HepG2 (cell line): ENCODE results near the gene HECTD1. TPM values are rescaled to one million over a fixed set of nuclear protein-coding genes. Genes with fewer than 3 reads are reported as not detected.

Experiments
- DBP ChIP-seq: sonication (generic); formaldehyde crosslinking; IDR thresholded peaks from 2 replicates; pipeline ENCODE4 v1.4.0; 2020; ENCODE audit warnings: missing genetic modification reagents; ENCODE audit errors: not compliant biosample characterization
- FOXM1 ChIP-seq: sonication (generic); formaldehyde crosslinking; IDR thresholded peaks from 2 replicates; pipeline ENCODE4 v1.5.0; 2020; ENCODE audit warnings: missing genetic modification reagents
- GRHL1 ChIP-seq: sonication (generic); formaldehyde crosslinking; conservative IDR thresholded peaks from 2 replicates; pipeline ENCODE4 v1.8.0; 2022; ENCODE audit warnings: missing genetic modification reagents
- HIC2 ChIP-seq: sonication (generic); formaldehyde crosslinking; IDR thresholded peaks from 2 replicates; pipeline ENCODE4 v1.9.0; 2022; ENCODE audit warnings: low read depth, missing genetic modification reagents
- HNRNPL ChIP-seq: fragments of 200-400 bp; formaldehyde crosslinking; IDR thresholded peaks from 2 replicates; pipeline ENCODE4 v1.6.1; 2017; ENCODE audit warnings: mild to moderate bottlenecking, low read depth, low read length
- KDM1A ChIP-seq: IDR thresholded peaks from 2 replicates; pipeline ENCODE4 v1.6.1; 2016; ENCODE audit warnings: missing compliant biosample characterization
- KMT2A ChIP-seq: sonication (generic); formaldehyde crosslinking; IDR thresholded peaks from 2 replicates; pipeline ENCODE4 v1.4.0; 2020; ENCODE audit warnings: missing genetic modification reagents
- MYNN ChIP-seq: sonication (generic); formaldehyde crosslinking; IDR thresholded peaks from 2 replicates; pipeline ENCODE4 v1.4.0; 2020; ENCODE audit warnings: mild to moderate bottlenecking, low read depth, missing genetic modification reagents
- RBFOX2 ChIP-seq: fragments of 200-400 bp; formaldehyde crosslinking; IDR thresholded peaks from 2 replicates; pipeline ENCODE4 v1.6.1; 2017; ENCODE audit warnings: low read depth, mild to moderate bottlenecking, low read length
- RCOR2 ChIP-seq: IDR thresholded peaks from 2 replicates; pipeline ENCODE4 v1.6.1; 2016; ENCODE audit warnings: missing biosample characterization, missing genetic modification reagents
- ZBTB10 ChIP-seq: sonication (generic); formaldehyde crosslinking; IDR thresholded peaks from 2 replicates; pipeline ENCODE4 v1.4.0; 2020; ENCODE audit warnings: missing genetic modification reagents, borderline replicate concordance
- ZNF44 ChIP-seq: sonication (generic); formaldehyde crosslinking; IDR thresholded peaks from 2 replicates; pipeline ENCODE4 v1.5.1; 2020; ENCODE audit warnings: mild to moderate bottlenecking, missing genetic modification reagents
- ZNF510 ChIP-seq: sonication (generic); formaldehyde crosslinking; IDR thresholded peaks from 2 replicates; pipeline ENCODE4 v1.4.0; 2020; ENCODE audit warnings: low read depth, mild to moderate bottlenecking, missing genetic modification reagents
- ZNF883 ChIP-seq: sonication (generic); formaldehyde crosslinking; IDR thresholded peaks from 2 replicates; pipeline ENCODE4 v1.5.1; 2020; ENCODE audit warnings: mild to moderate bottlenecking, missing genetic modification reagents; ENCODE audit errors: not compliant biosample characterization
- polyA plus RNA-seq, 8 experiments: library from polyadenylated mRNA; depleted of rRNA in 3 of 8; stranded (reverse) in 7 of 8; unstranded in 1 of 8; fragments of >200 nt; fragmentation: Illumina TruSeq in 4 of 8; extraction: Trizol in 4 of 8; gene quantifications; 2 replicates each; pipeline versions ENCODE4 v1.2.1 to v1.2.3, GENCODE V29; 2011 to 2016; ENCODE audit warnings: low read depth in 4 of 8, missing spikeins in 1 of 8, mixed read lengths in 1 of 8; ENCODE audit not compliant: insufficient read depth in 1 of 8
- total RNA-seq, 5 experiments: library from RNA; depleted of rRNA; stranded (reverse); fragments of >200 nt; fragmentation: Illumina TruSeq; extraction: Trizol; gene quantifications; 2 replicates each; pipeline ENCODE4 v1.2.3, GENCODE V29; 2016; ENCODE audit warnings: low read depth in 1 of 5
- TF ChIP-seq, protein P1 (sequence below): sonication (generic); formaldehyde crosslinking; IDR thresholded peaks from 2 replicates; pipeline ENCODE4 v1.5.0; 2020; ENCODE audit warnings: missing genetic modification reagents

The HECTD1 gene
- total and polyA plus RNA-seq, 2 of the 13 experiments (the other 11 are each of a cell fraction or from before 2014, with no cell fraction given) = 312 to 560 TPM

DNA sequence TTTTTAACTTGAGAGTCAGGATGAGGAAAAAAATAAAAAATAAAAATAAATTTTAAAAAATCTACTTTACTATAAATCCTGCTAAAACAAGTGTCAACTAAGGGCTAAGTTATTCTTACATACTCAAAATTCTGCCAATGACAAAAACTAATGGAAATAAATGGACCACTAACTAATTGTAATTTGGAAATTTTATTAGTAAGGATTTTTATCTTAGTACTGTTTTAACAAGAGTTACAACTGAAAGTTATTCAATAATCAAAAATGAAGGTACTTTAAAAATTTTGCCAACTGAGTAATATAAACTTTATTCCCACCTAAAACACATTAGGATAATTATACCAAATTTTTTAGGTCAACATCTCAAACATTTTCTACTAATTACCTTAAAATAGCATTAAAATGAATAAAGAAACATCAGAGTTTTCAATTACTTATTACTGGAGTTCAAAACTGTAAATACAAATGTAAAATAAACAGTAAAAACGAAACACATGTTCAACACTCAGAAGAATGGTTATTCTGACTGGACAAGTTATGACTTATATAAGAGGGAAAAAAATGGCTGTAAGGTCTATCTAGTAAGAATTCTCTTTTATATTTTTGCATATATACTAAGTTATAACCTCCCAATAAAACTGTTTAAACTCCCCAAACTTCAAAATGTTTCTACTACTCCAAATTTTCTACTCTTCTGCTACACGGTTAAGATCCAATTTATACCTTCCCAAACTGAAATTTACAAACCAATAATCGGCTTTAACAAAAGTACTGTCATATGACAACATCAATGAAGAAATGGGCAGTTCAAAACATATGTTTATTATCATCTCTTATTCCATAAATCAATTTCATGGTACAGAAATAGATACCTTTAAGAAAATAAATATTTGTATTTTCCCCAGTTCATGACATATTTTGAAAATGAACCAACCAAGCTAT lies 2.7 kb downstream of the HECTD1 start (continued):
- TF ChIP-seq ZNF510 (CRISPR knock-in tag) (0 out of 2 replicates have a peak, but pooled peaks have one; percentile 14), FOXM1 (no peak), DBP (CRISPR knock-in tag) (peak; percentile 24), KMT2A (CRISPR knock-in tag) (no peak), RBFOX2 (peak; percentile 67), HNRNPL (peak; percentile 23; the same call in 1 of the 2 replicates), ZNF883 (CRISPR knock-in tag) (no peak), ZBTB10 (CRISPR knock-in tag) (no peak), KDM1A (CRISPR knock-in tag) (no peak), HIC2 (CRISPR knock-in tag) (no peak), MYNN (CRISPR knock-in tag) (no peak), ZNF44 (CRISPR knock-in tag) (no peak), GRHL1 (CRISPR knock-in tag) (no peak), RCOR2 (no peak)
- TF ChIP-seq, protein P1, sequence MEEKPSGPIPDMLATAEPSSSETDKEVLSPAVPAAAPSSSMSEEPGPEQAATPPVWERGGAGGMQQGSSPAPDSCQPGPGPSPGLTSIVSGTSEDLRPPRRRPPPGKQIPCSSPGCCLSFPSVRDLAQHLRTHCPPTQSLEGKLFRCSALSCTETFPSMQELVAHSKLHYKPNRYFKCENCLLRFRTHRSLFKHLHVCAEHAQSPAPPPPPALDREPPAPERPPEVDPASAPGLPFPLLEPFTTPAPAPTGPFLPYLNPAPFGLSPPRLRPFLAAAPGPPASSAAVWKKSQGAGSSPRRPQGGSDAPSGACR (CRISPR knock-in tag) = 0 out of 2 replicates have a peak, but pooled peaks have one; percentile 25
